Small intestine (tissue), 7 donors: ENCODE measurements around the gene UCKL1. TPM values are rescaled to one million over a fixed set of nuclear protein-coding genes. Genes with fewer than 3 reads are reported as not detected.

Experiments
- DNase-seq, 2 donors: peaks; one replicate each; pipeline versions ENCODE4 v3.0.0 to v3.0.0-alpha.2; 2013
- FAIRE-seq: peaks from 2 replicates; lab custom pipeline; 2012; peaks lifted over from hg19 to GRCh38; lab: Jason Lieb, UNC
- H3K27ac ChIP-seq, 3 donors: one replicate each; pipeline ENCODE4 v1.5.1; 2013; ENCODE audit warnings: low read length in 2 of 3, mild to moderate bottlenecking in 2 of 3, control low read depth in 1 of 3, inconsistent platforms in 1 of 3, low read depth in 1 of 3, moderate library complexity in 1 of 3
- H3K27me3 ChIP-seq, 3 donors: one replicate each; pipeline ENCODE4 v1.6.1; 2013; ENCODE audit warnings: low read length in 3 of 3, inconsistent platforms in 1 of 3; ENCODE audit not compliant: control insufficient read depth in 3 of 3, insufficient read depth in 3 of 3
- H3K36me3 ChIP-seq, 3 donors: one replicate each; pipeline ENCODE4 v1.6.1; 2013; ENCODE audit warnings: low read length in 3 of 3, inconsistent platforms in 1 of 3, low read depth in 1 of 3, mild to moderate bottlenecking in 1 of 3, moderate library complexity in 1 of 3; ENCODE audit not compliant: control insufficient read depth in 3 of 3, insufficient read depth in 2 of 3
- H3K4me1 ChIP-seq, 3 donors: one replicate each; pipeline ENCODE4 v1.6.1; 2013; ENCODE audit warnings: low read length in 2 of 3, inconsistent platforms in 1 of 3, low read depth in 1 of 3, mild to moderate bottlenecking in 1 of 3, moderate library complexity in 1 of 3; ENCODE audit not compliant: control insufficient read depth in 3 of 3, insufficient read depth in 2 of 3
- H3K4me3 ChIP-seq, 3 donors: one replicate each; pipeline ENCODE4 v1.5.1; 2013; ENCODE audit warnings: low read length in 3 of 3, control low read depth in 1 of 3, inconsistent platforms in 1 of 3, low read depth in 1 of 3, mild to moderate bottlenecking in 1 of 3, moderate library complexity in 1 of 3
- H3K9me3 ChIP-seq, 2 donors: one replicate each; pipeline ENCODE4 v1.6.1; 2013; ENCODE audit warnings: low read depth in 1 of 2, low read length in 1 of 2; ENCODE audit not compliant: control insufficient read depth in 2 of 2, insufficient read depth in 1 of 2
- WGBS, 3 donors: extraction: QIAGEN DNeasy Blood & Tissue Kit; methylation state at CpG; one replicate each; pipeline ENCODE4 v1.1.7; 2013; 5-methylcytosine and 5-hydroxymethylcytosine counted together
- polyA plus RNA-seq, 4 donors: library from polyadenylated mRNA; stranded (reverse) in 3 of 4; unstranded in 1 of 4; fragments of 200-250 nt in 3 of 4; fragments of 120-200 nt in 1 of 4; gene quantifications; one replicate each; pipeline versions ENCODE4 v1.2.1 to v1.2.3, GENCODE V29; 2013
- donor health status: healthy with polysubstance abuse.
- donor health status: control.
- donor health status: control.
- donor health status: Bipolar disorder and iron deficiency.
- donor health status: healthy.

The UCKL1 gene
- polyA plus RNA-seq, 4 donors: 47.1 to 131 (median 64.9) TPM

- WGBS, 3 donors: 34 to 61% (median 47%) methylated on average over 16 to 17 of the region's 17 CpGs
- Histone ChIP-seq H3K4me3 (no peak overlapping the region), H3K27me3 (no peaks in the 10 kb centered on the region), H3K27ac (peak overlapping the region in 2 of 3 donors; percentile 70 to 77), H3K9me3 (no peaks in the 10 kb centered on the region), H3K4me1 (peaks cover 13 to 43% (median 23%) of the 10 kb centered on the region in 3 donors), H3K36me3 (peaks cover 0 to 61% (median 0%) of the 10 kb centered on the region in 3 donors)
- FAIRE-seq (no peak), DNase-seq (peak in 1 of 2 donors; percentile 86)
Observed at GRCh38 chr20:63951398-63952209, 4.6 kb downstream of the UCKL1 start.

GRCh38 chr20:63950701-63951397, 5.4 kb downstream of the UCKL1 start:
- DNase-seq (no peak), FAIRE-seq (no peak)
- no peak overlapping the region for H3K4me3 ChIP-seq
- 57 to 78% (median 65%) methylated on average over 19 to 20 of the region's 20 CpGs for WGBS, 3 donors
- peak overlapping the region in 2 of 3 donors; percentile 12 to 77 for H3K27ac ChIP-seq
- H3K4me1 ChIP-seq: peaks cover 13 to 43% (median 23%) of the 10 kb centered on the region in 3 donors
- H3K27me3 ChIP-seq: no peaks in the 10 kb centered on the region
- no peaks in the 10 kb centered on the region for H3K9me3 ChIP-seq
- H3K36me3 ChIP-seq: peaks cover 0 to 68% (median 3%) of the 10 kb centered on the region in 3 donors

- peak in 1 of 2 donors; percentile 20 for DNase-seq
- peak overlapping the region in 1 of 3 donors; percentile 71 for H3K27ac ChIP-seq
- H3K27me3 ChIP-seq: no peaks in the 10 kb centered on the region
- H3K36me3 ChIP-seq: peaks cover 7 to 84% (median 25%) of the 10 kb centered on the region in 3 donors
- FAIRE-seq: no peak
- 40 to 55% (median 43%) methylated on average over 26 to 27 of the region's 27 CpGs for WGBS, 3 donors
- H3K4me3 ChIP-seq: no peak overlapping the region
- H3K4me1 ChIP-seq: peaks cover 10 to 26% (median 18%) of the 10 kb centered on the region in 3 donors
- no peaks in the 10 kb centered on the region for H3K9me3 ChIP-seq
Observed at GRCh38 chr20:63947638-63948456, 8.4 kb downstream of the UCKL1 start.

GRCh38 chr20:63946986-63947637, 9.1 kb downstream of the UCKL1 start:
- 78 to 81% (median 80%) methylated on average over 15 of the region's 15 CpGs for WGBS, 3 donors
- no peaks in the 10 kb centered on the region for H3K27me3 ChIP-seq
- H3K9me3 ChIP-seq: no peaks in the 10 kb centered on the region
- no peak overlapping the region for H3K4me3 ChIP-seq
- H3K27ac ChIP-seq: no peak overlapping the region
- DNase-seq (no peak), FAIRE-seq (no peak)
- H3K4me1 ChIP-seq: peaks cover 10 to 26% (median 14%) of the 10 kb centered on the region in 3 donors
- H3K36me3 ChIP-seq: peaks cover 7 to 84% (median 25%) of the 10 kb centered on the region in 3 donors

- peaks cover 7 to 82% (median 25%) of the 10 kb centered on the region in 3 donors for H3K36me3 ChIP-seq
- no peak for DNase-seq
- FAIRE-seq: no peak
- no peak overlapping the region for H3K27ac ChIP-seq
- no peaks in the 10 kb centered on the region for H3K27me3 ChIP-seq
- H3K9me3 ChIP-seq: peaks cover 0 to 2% of the 10 kb centered on the region in 2 donors
- no peak overlapping the region for H3K4me3 ChIP-seq
- H3K4me1 ChIP-seq: peaks cover 9 to 21% (median 11%) of the 10 kb centered on the region in 3 donors
- 90 to 94% (median 93%) methylated on average over 38 to 39 of the region's 39 CpGs for WGBS, 3 donors
Observed at GRCh38 chr20:63945921-63946920, 10.0 kb downstream of the UCKL1 start.

- Histone ChIP-seq H3K4me1 (peaks cover 5 to 16% (median 5%) of the 10 kb centered on the region in 3 donors), H3K27ac (no peak overlapping the region), H3K36me3 (peaks cover 10 to 82% (median 33%) of the 10 kb centered on the region in 3 donors), H3K27me3 (no peaks in the 10 kb centered on the region), H3K9me3 (peaks cover 0 to 2% of the 10 kb centered on the region in 2 donors), H3K4me3 (no peak overlapping the region)
- 92 to 93% (median 93%) methylated on average over 15 to 17 of the region's 17 CpGs for WGBS, 3 donors
- FAIRE-seq (no peak), DNase-seq (no peak)
Observed at GRCh38 chr20:63945031-63945658, 11.1 kb downstream of the UCKL1 start.
